Erythroblast (primary cell): ENCODE measurements around the gene TFF2.

ENCODE experiments used
- DNase-seq, 2 experiments: peaks; one replicate each; lab custom pipeline; 2025; lab: John Stamatoyannopoulos, UW
- GATA1 ChIP-seq: IDR thresholded peaks from 2 replicates; pipeline ENCODE4 v1.6.1; 2011; ENCODE audit warnings: low read depth, mild to moderate bottlenecking, control low read depth, low read length, moderate library complexity
- POLR2A ChIP-seq: IDR thresholded peaks from 2 replicates; pipeline ENCODE4 v1.6.1; 2011; ENCODE audit warnings: mild to moderate bottlenecking, low read length

TFF2 gene

GRCh38 chr21:42321231-42321630, 29.6 kb downstream of the TFF2 start:
- TF ChIP-seq POLR2A (no peak), GATA1 (no peak)
- no peak for DNase-seq

GRCh38 chr21:42320791-42321190, 30.0 kb downstream of the TFF2 start:
- no peak for DNase-seq
- TF ChIP-seq POLR2A (no peak), GATA1 (no peak)

- TF ChIP-seq GATA1 = no peak
- no peak for TF ChIP-seq POLR2A
- no peak for DNase-seq
Measured at GRCh38 chr21:42319851-42320572, 30.8 kb downstream of the TFF2 start.

- TF ChIP-seq POLR2A = no peak
- no peak for TF ChIP-seq GATA1
Measured at GRCh38 chr21:42319376-42319775, 31.4 kb downstream of the TFF2 start.

GRCh38 chr21:42317826-42318746, 32.7 kb downstream of the TFF2 start:
- TF ChIP-seq POLR2A (no peak), GATA1 (no peak)
- DNase-seq = no peak

More at GRCh38 chr21:42319376-42319775, 31.4 kb downstream of the TFF2 start:
- no peak for DNase-seq

GRCh38 chr21:42317341-42317741, 33.5 kb downstream of the TFF2 start:
- TF ChIP-seq GATA1 = no peak
- no peak for TF ChIP-seq POLR2A
- DNase-seq = no peak

- TF ChIP-seq GATA1 = no peak
- TF ChIP-seq POLR2A = no peak
- no peak for DNase-seq
Measured at GRCh38 chr21:42316891-42317290, 33.9 kb downstream of the TFF2 start.

GRCh38 chr21:42315296-42315891, 35.4 kb downstream of the TFF2 start, which contains the start of gene TFF3:
Gene TFF3 (minus strand): TSS chr21:42315409. CDS start chr21:42315374, 35 bp downstream.
- no peak for TF ChIP-seq GATA1
- TF ChIP-seq POLR2A = no peak
- no peak for DNase-seq

- TF ChIP-seq GATA1 (no peak), POLR2A (no peak)
Measured at GRCh38 chr21:42314616-42315295, 36.0 kb downstream of the TFF2 start.

GRCh38 chr21:42313501-42313969, 37.3 kb downstream of the TFF2 start:
- DNase-seq = no peak
- TF ChIP-seq GATA1 (no peak), POLR2A (no peak)

More at GRCh38 chr21:42314616-42315295, 36.0 kb downstream of the TFF2 start:
- no peak for DNase-seq

- no peak for DNase-seq
- TF ChIP-seq POLR2A = no peak
Measured at GRCh38 chr21:42312626-42313104, 38.1 kb downstream of the TFF2 start.

- no peak for DNase-seq
- TF ChIP-seq POLR2A (no peak), GATA1 (no peak)
Measured at GRCh38 chr21:42311816-42312625, 38.8 kb downstream of the TFF2 start.
